ENCODE data around the gene RARG.
"Not testable (repeated sequence)": the region's sequence is repeated elsewhere in the genome, so short reads cannot be mapped to it uniquely, and the experiment has no call there.

RARG gene

GRCh38 chr12:53173085-53173715, 58.8 kb downstream of the RARG start:
- no peak for DNase-seq

- no peak for DNase-seq
These were observed 59.7 kb downstream of the RARG start for GRCh38 chr12:53172352-53172751.

- DNase-seq = no peak
These were observed 60.2 kb downstream of the RARG start for GRCh38 chr12:53171725-53172329.

- no peak for DNase-seq
These were observed 60.9 kb downstream of the RARG start for GRCh38 chr12:53170876-53171724.

GRCh38 chr12:53170215-53170614, 61.8 kb downstream of the RARG start:
- DNase-seq = no peak

GRCh38 chr12:53169644-53170043, 62.4 kb downstream of the RARG start:
- no peak for DNase-seq

GRCh38 chr12:53166837-53167236, 65.2 kb downstream of the RARG start:
- DNase-seq = no peak

GRCh38 chr12:53163008-53163407, 69.0 kb downstream of the RARG start:
- DNase-seq = not testable (repeated sequence)

- DNase-seq = no peak
These were observed 70.7 kb downstream of the RARG start for GRCh38 chr12:53161119-53161911.

- DNase-seq = no peak
These were observed 71.3 kb downstream of the RARG start for GRCh38 chr12:53160673-53161072.
